H1 (cell line): ENCODE data around the gene EZH1. TPM values are rescaled to one million over a fixed set of nuclear protein-coding genes. Genes with fewer than 3 reads are reported as not detected.
A peak's percentile ranks its signal among the peaks of the same experiment; 100 is the strongest.

Source experiments
- CTCF ChIA-PET: fragments of 300-600 bp; sonication (Branson Sonifier 250); formaldehyde crosslinking; loops from one replicate; lab custom pipeline; 2021; ENCODE audit not compliant: partially characterized antibody; lab: Charles Lee
- POLR2A ChIA-PET: fragments of 300-600 bp; sonication (Branson Sonifier 250); formaldehyde crosslinking; loops from one replicate; lab custom pipeline; 2021; ENCODE audit warnings: inconsistent platforms; ENCODE audit not compliant: partially characterized antibody; lab: Charles Lee
- DNase-seq, 2 experiments: peaks; one replicate each; pipeline versions ENCODE4 v3.0.0 to v3.0.0-alpha.2; 2010 to 2022; ENCODE audit warnings: low spot score in 2 of 2, low read depth in 1 of 2, mixed read lengths in 1 of 2
- FAIRE-seq: peaks from 2 replicates; lab custom pipeline; 2011; peaks lifted over from hg19 to GRCh38; lab: Jason Lieb, UNC
- H2AFZ ChIP-seq: 2 replicates; pipeline ENCODE4 v1.8.1; 2012; ENCODE audit warnings: low read length, inconsistent platforms
- H2AK5ac ChIP-seq: 2 replicates; pipeline ENCODE4 v1.6.1; 2013; ENCODE audit warnings: low read depth, low read length
- H2BK120ac ChIP-seq: replicated peaks from 2 replicates; pipeline ENCODE3; 2013; ENCODE audit warnings: low read depth, low read length, inconsistent platforms
- H2BK12ac ChIP-seq: 2 replicates; pipeline ENCODE4 v1.6.1; 2013; ENCODE audit warnings: low read depth, low read length
- H2BK15ac ChIP-seq: 2 replicates; pipeline ENCODE4 v1.6.1; 2013; ENCODE audit warnings: low read length
- H2BK20ac ChIP-seq: 2 replicates; pipeline ENCODE4 v1.6.1; 2013; ENCODE audit warnings: low read length
- H2BK5ac ChIP-seq: 2 replicates; pipeline ENCODE4 v1.6.1; 2013; ENCODE audit warnings: low read depth, low read length
- H3K14ac ChIP-seq: 2 replicates; pipeline ENCODE4 v1.6.1; 2013; ENCODE audit warnings: inconsistent platforms; ENCODE audit not compliant: insufficient read length
- H3K18ac ChIP-seq: 2 replicates; pipeline ENCODE4 v1.6.1; 2013; ENCODE audit warnings: low read length; ENCODE audit errors: extremely low read depth
- H3K23ac ChIP-seq: 2 replicates; pipeline ENCODE4 v1.6.1; 2013; ENCODE audit warnings: inconsistent platforms; ENCODE audit not compliant: insufficient read length
- H3K23me2 ChIP-seq: 2 replicates; pipeline ENCODE4 v1.6.1; 2013; ENCODE audit warnings: low read depth, low read length
- H3K27ac ChIP-seq: 2 replicates; pipeline ENCODE4 v1.6.1; 2011; ENCODE audit warnings: low read depth, low read length, inconsistent platforms
- H3K27me3 ChIP-seq, 4 experiments: replicated peaks in 1 of 4; 1 replicate in 1 of 4; 2 replicates in 3 of 4; pipeline versions ENCODE4 v1.6.1 to v1.8.1; 2011 to 2013; ENCODE audit warnings: low read length in 3 of 4, mild to moderate bottlenecking in 3 of 4, inconsistent platforms in 2 of 4, mixed read lengths in 2 of 4, moderate library complexity in 1 of 4; ENCODE audit not compliant: control insufficient read depth in 3 of 4, insufficient read depth in 3 of 4; ENCODE audit errors: extremely low read depth in 1 of 4
- H3K36me3 ChIP-seq, 4 experiments: 2 replicates each; pipeline versions ENCODE4 v1.6.1 to v1.8.1; 2011 to 2013; ENCODE audit warnings: mild to moderate bottlenecking in 4 of 4, low read length in 3 of 4, moderate library complexity in 2 of 4, control low read depth in 1 of 4, inconsistent platforms in 1 of 4; ENCODE audit not compliant: insufficient read depth in 4 of 4, control insufficient read depth in 2 of 4
- H3K4ac ChIP-seq: replicated peaks from 2 replicates; pipeline ENCODE3; 2013; ENCODE audit warnings: low read length, low read depth, mixed read lengths, inconsistent platforms; ENCODE audit not compliant: insufficient read length
- H3K4me1 ChIP-seq, 4 experiments: replicated peaks in 1 of 4; 1 replicate in 1 of 4; 2 replicates in 3 of 4; pipeline versions ENCODE4 v1.6.1 to v1.8.1; 2011 to 2013; ENCODE audit warnings: low read length in 3 of 4, inconsistent platforms in 2 of 4, mixed read lengths in 1 of 4; ENCODE audit not compliant: insufficient read depth in 4 of 4, control insufficient read depth in 3 of 4
- H3K4me2 ChIP-seq, 2 experiments: 2 replicates each; pipeline versions ENCODE4 v1.6.1 to v1.8.1; 2011 to 2013; ENCODE audit warnings: low read depth in 2 of 2, low read length in 2 of 2, control low read depth in 1 of 2, inconsistent platforms in 1 of 2, mild to moderate bottlenecking in 1 of 2; ENCODE audit not compliant: insufficient read depth in 1 of 2
- H3K4me3 ChIP-seq, 4 experiments: fragments of 200-600, 300-600 bp in 1 of 4; sonication (generic), shearing (Covaris generic), sonication (Bioruptor Twin) in 1 of 4; 2 replicates each; pipeline versions ENCODE4 v1.5.1 to v1.8.1; 2011 to 2016; ENCODE audit warnings: low read length in 4 of 4, low read depth in 3 of 4, control low read depth in 2 of 4, inconsistent platforms in 2 of 4, mild to moderate bottlenecking in 2 of 4, mixed read lengths in 1 of 4, moderate library complexity in 1 of 4; ENCODE audit not compliant: insufficient read depth in 2 of 4; ENCODE audit errors: extremely low read depth in 1 of 4
- H3K56ac ChIP-seq: replicated peaks from 2 replicates; pipeline ENCODE3; 2013; ENCODE audit warnings: low read depth, mild to moderate bottlenecking, mixed read lengths, low read length, inconsistent platforms; ENCODE audit not compliant: insufficient read length
- H3K79me1 ChIP-seq: 2 replicates; pipeline ENCODE4 v1.6.1; 2013; ENCODE audit warnings: low read depth, low read length, control low read depth
- H3K79me2 ChIP-seq, 2 experiments: 2 replicates each; pipeline versions ENCODE4 v1.6.1 to v1.8.1; 2012 to 2013; ENCODE audit warnings: low read length in 2 of 2, mild to moderate bottlenecking in 2 of 2, inconsistent platforms in 1 of 2; ENCODE audit not compliant: insufficient read depth in 2 of 2, control insufficient read depth in 1 of 2
- H3K9ac ChIP-seq, 4 experiments: replicated peaks in 1 of 4; 1 replicate in 1 of 4; 2 replicates in 3 of 4; pipeline versions ENCODE4 v1.6.1 to v1.8.1; 2011 to 2013; ENCODE audit warnings: low read depth in 3 of 4, low read length in 3 of 4, control low read depth in 2 of 4, mild to moderate bottlenecking in 2 of 4, moderate library complexity in 2 of 4, inconsistent platforms in 1 of 4; ENCODE audit errors: extremely low read depth in 1 of 4
- H3K9me3 ChIP-seq, 2 experiments: 2 replicates each; pipeline versions ENCODE4 v1.6.1 to v1.8.1; 2012 to 2013; ENCODE audit warnings: mild to moderate bottlenecking in 2 of 2, moderate library complexity in 2 of 2, control low read depth in 1 of 2, inconsistent platforms in 1 of 2, low read depth in 1 of 2, low read length in 1 of 2, mixed read lengths in 1 of 2; ENCODE audit not compliant: insufficient read depth in 2 of 2
- H4K20me1 ChIP-seq, 2 experiments: replicated peaks in 1 of 2; 2 replicates each; pipeline versions ENCODE3 to v1.8.1; 2011 to 2013; ENCODE audit warnings: inconsistent platforms in 2 of 2, low read length in 2 of 2, mild to moderate bottlenecking in 1 of 2; ENCODE audit not compliant: insufficient read depth in 2 of 2, control insufficient read depth in 1 of 2
- H4K5ac ChIP-seq: 2 replicates; pipeline ENCODE4 v1.6.1; 2013; ENCODE audit warnings: low read length, low read depth, mixed read lengths, inconsistent platforms; ENCODE audit not compliant: insufficient read length
- H4K8ac ChIP-seq: 2 replicates; pipeline ENCODE4 v1.8.0; 2013; ENCODE audit warnings: mild to moderate bottlenecking, moderate library complexity, low read length, inconsistent platforms; ENCODE audit not compliant: insufficient read depth; ENCODE audit errors: extremely low read depth
- H4K91ac ChIP-seq: replicated peaks from 2 replicates; pipeline ENCODE3; 2013; ENCODE audit warnings: low read length, mixed read lengths, inconsistent platforms; ENCODE audit not compliant: insufficient read length
- RAD21 ChIP-seq, 2 experiments: IDR thresholded peaks in 1 of 2; conservative IDR thresholded peaks in 1 of 2; 2 replicates each; pipeline ENCODE4 v1.6.1; 2011; ENCODE audit warnings: low read depth in 2 of 2, low read length in 2 of 2, improper control_type of control experiment in 1 of 2, inconsistent platforms in 1 of 2, mild to moderate bottlenecking in 1 of 2, moderate library complexity in 1 of 2
- RNF2 ChIP-seq: fragments of 200-900, 300-1000 bp; sonication (generic); IDR thresholded peaks from 2 replicates; pipeline ENCODE4 v1.7.1; 2016; ENCODE audit warnings: borderline replicate concordance, low read depth, mild to moderate bottlenecking, antibody characterized with exemption, low read length; ENCODE audit not compliant: poor library complexity, severe bottlenecking; ENCODE audit errors: missing control alignments
- SIN3A ChIP-seq, 2 experiments: IDR thresholded peaks in 1 of 2; conservative IDR thresholded peaks in 1 of 2; 2 replicates each; pipeline ENCODE4 v1.6.1; 2011 to 2012; ENCODE audit warnings: low read length in 2 of 2, improper control_type of control experiment in 1 of 2, low read depth in 1 of 2, mild to moderate bottlenecking in 1 of 2
- SIX5 ChIP-seq: IDR thresholded peaks from 2 replicates; pipeline ENCODE4 v1.6.1; 2011; ENCODE audit warnings: mild to moderate bottlenecking, low read depth, low read length
- SP1 ChIP-seq: IDR thresholded peaks from 2 replicates; pipeline ENCODE4 v1.6.1; 2011; ENCODE audit warnings: low read depth, low read length
- WGBS, 2 experiments: shearing (Covaris generic) in 1 of 2; methylation state at CpG; one replicate each; pipeline versions ENCODE4 v1.1.6 to v1.1.7; 2013 to 2015; ENCODE audit warnings: low lambda C conversion rate in 2 of 2, mixed read lengths in 2 of 2, inconsistent platforms in 1 of 2, low coverage in 1 of 2, missing lambda C conversion rate in 1 of 2; ENCODE audit not compliant: insufficient replicate concordance in 2 of 2, insufficient coverage in 1 of 2, insufficient read length in 1 of 2; ENCODE audit errors: extremely low coverage in 1 of 2, missing lambda C conversion rate in 1 of 2; 5-methylcytosine and 5-hydroxymethylcytosine counted together
- polyA plus RNA-seq, 7 experiments: library from polyadenylated mRNA; depleted of rRNA in 3 of 7; stranded (reverse) in 5 of 7; unstranded in 2 of 7; fragments of >200 nt in 5 of 7; fragments of 200-250 nt in 2 of 7; gene quantifications; 1 replicate in 5 of 7; 2 replicates in 1 of 7; 4 replicates in 1 of 7; pipeline versions ENCODE4 v1.2.1 to v1.2.3, GENCODE V29; 2011 to 2013; ENCODE audit warnings: missing spikeins in 2 of 7, mixed read lengths in 2 of 7
- total RNA-seq: library from RNA; stranded (reverse); fragmentation: NEBNext Ultra II Directional; extraction: Animal tissue kit (Norgen Biotek cat#: 25700); gene quantifications from 2 replicates; pipeline ENCODE4 v1.2.1, GENCODE V29; 2021
- TF ChIP-seq, protein P1 (sequence below), 3 experiments: IDR thresholded peaks; 1 replicate in 2 of 3; 2 replicates in 1 of 3; pipeline versions ENCODE4 v1.5.1 to v1.6.1; 2011; ENCODE audit warnings: low read length in 3 of 3, mild to moderate bottlenecking in 3 of 3, inconsistent platforms in 2 of 3, low read depth in 1 of 3, moderate library complexity in 1 of 3; ENCODE audit not compliant: insufficient read depth in 1 of 3; ENCODE audit errors: control extremely low read depth in 1 of 3

The EZH1 gene
- total and polyA plus RNA-seq, 2 of the 8 experiments (the other 6 are each of a cell fraction or from before 2014, with no cell fraction given): 17.4 to 20.8 TPM

DNA sequence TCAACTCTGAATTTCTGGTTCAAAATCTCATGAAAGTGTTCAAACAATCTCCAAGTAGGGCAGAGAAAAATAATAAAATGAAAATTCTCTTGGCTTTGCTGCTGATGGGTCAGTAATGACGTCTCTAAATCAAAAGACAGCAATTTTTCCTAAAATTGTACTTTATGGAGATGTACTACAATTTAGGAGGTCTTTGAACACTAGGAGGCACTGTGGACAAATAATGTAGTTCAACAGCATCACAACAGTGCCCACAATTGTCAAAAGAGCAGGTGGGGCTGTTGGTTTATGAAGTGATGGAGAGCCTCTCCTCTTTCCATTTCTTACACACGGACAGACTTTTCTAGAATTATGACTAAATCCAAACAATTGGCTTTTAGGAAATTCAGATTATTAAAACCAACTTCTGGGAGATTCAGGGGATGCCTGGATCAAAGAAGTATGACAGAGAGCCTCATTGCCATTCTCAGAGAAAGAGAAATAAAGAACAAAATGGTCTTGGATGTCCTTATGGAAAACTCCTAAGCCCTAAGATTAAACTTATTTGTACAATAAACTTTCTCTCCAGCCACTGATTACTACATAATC is 23.8 kb downstream of the EZH1 start:
- Histone ChIP-seq H3K4ac (no peak overlapping the region), H3K9ac (no peak overlapping the region), H2AFZ (no peak overlapping the region), H3K14ac (no peak overlapping the region), H2BK12ac (no peak overlapping the region), H4K8ac (no peak overlapping the region), H2BK120ac (no peak overlapping the region), H3K79me2 (no peaks in the 10 kb centered on the region), H3K4me1 (no peaks in the 10 kb centered on the region), H4K5ac (no peak overlapping the region), H3K18ac (no peak overlapping the region), H3K79me1 (no peaks in the 10 kb centered on the region), H3K36me3 (peaks cover 17 to 50% (median 31%) of the 10 kb centered on the region in 4 experiments), H2BK20ac (no peak overlapping the region), H4K91ac (no peak overlapping the region), H3K56ac (no peak overlapping the region), H2BK5ac (no peak overlapping the region), H4K20me1 (peaks cover 0 to 2% of the 10 kb centered on the region in 2 experiments), H3K4me3 (no peak overlapping the region), H2BK15ac (no peak overlapping the region), H3K23me2 (no peaks in the 10 kb centered on the region), H3K23ac (no peak overlapping the region), H2AK5ac (no peak overlapping the region), H3K4me2 (no peak overlapping the region), H3K27ac (no peak overlapping the region), H3K9me3 (no peaks in the 10 kb centered on the region), H3K27me3 (no peaks in the 10 kb centered on the region)
- TF ChIP-seq RAD21 (IDR thresholded peaks at IDR 0.05 in 1 of 2, conservative IDR thresholded peaks at IDR 0.05 in 1 of 2; ENCODE audit: low read depth in 2 of 2, low read length in 2 of 2) (peak; percentile 71 to 77), SIX5 (no peak), SP1 (no peak), RNF2 (no peak), SIN3A (conservative IDR thresholded peaks at IDR 0.05 in 1 of 2, IDR thresholded peaks at IDR 0.05 in 1 of 2; ENCODE audit: low read depth in 1 of 2, low read length in 2 of 2) (0 out of 4 replicates have a peak, but pooled peaks of 1 of the 2 experiments have one; percentile 52)
- TF ChIP-seq, protein P1, sequence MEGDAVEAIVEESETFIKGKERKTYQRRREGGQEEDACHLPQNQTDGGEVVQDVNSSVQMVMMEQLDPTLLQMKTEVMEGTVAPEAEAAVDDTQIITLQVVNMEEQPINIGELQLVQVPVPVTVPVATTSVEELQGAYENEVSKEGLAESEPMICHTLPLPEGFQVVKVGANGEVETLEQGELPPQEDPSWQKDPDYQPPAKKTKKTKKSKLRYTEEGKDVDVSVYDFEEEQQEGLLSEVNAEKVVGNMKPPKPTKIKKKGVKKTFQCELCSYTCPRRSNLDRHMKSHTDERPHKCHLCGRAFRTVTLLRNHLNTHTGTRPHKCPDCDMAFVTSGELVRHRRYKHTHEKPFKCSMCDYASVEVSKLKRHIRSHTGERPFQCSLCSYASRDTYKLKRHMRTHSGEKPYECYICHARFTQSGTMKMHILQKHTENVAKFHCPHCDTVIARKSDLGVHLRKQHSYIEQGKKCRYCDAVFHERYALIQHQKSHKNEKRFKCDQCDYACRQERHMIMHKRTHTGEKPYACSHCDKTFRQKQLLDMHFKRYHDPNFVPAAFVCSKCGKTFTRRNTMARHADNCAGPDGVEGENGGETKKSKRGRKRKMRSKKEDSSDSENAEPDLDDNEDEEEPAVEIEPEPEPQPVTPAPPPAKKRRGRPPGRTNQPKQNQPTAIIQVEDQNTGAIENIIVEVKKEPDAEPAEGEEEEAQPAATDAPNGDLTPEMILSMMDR (IDR thresholded peaks at IDR 0.05; ENCODE audit: control extremely low read depth in 1 of 3, insufficient read depth in 1 of 3, low read depth in 1 of 3, low read length in 3 of 3): peak in 2 of 3 experiments; percentile 60 to 61; a peak in 3 of 4 replicates
- ChIA-PET CTCF (interaction anchor here (0.7 to 3.7 kb wide), 5 partner anchors 11 to 52 kb away, joined by 3 to 24 read pairs (median 4); no protein-coding TSS in a partner anchor), POLR2A (interaction anchor here (1.2 kb wide), 1 partner anchor 52 kb away, joined by 3 read pairs; the partner anchor contains the start of gene VPS25)
- DNase-seq: no peak
- FAIRE-seq: no peak
- WGBS, 2 experiments: 57% methylated on average over 2 of the region's 2 CpGs; no CpG with 5 or more reads in 1 of the 2 experiments
